SU-DHL-6 (cell line): ENCODE data around the gene SYNM.

Source experiments
- H2AFZ ChIP-seq: fragments of 200-600 bp; sonication (generic); 2 replicates; pipeline ENCODE4 v1.6.1; 2014; ENCODE audit warnings: low read depth, mild to moderate bottlenecking, moderate library complexity, mixed read lengths, antibody characterized with exemption, low read length; ENCODE audit not compliant: severe bottlenecking
- H3F3A ChIP-seq: fragments of 200-600 bp; shearing (Covaris generic); 2 replicates; pipeline ENCODE4 v1.6.0; 2016; ENCODE audit warnings: antibody characterized with exemption, mild to moderate bottlenecking; ENCODE audit not compliant: insufficient read depth
- H3K27ac ChIP-seq: fragments of 200-600 bp; sonication (generic); 2 replicates; pipeline ENCODE4 v1.5.1; 2016; ENCODE audit warnings: low read depth, mild to moderate bottlenecking, low read length, moderate library complexity, mixed read lengths
- H3K27me3 ChIP-seq: fragments of 200-600 bp; sonication (generic), shearing (Covaris generic); 2 replicates; pipeline ENCODE4 v1.6.0; 2014; ENCODE audit warnings: mild to moderate bottlenecking, low read length
- H3K36me3 ChIP-seq: fragments of 200-600 bp; sonication (generic); 2 replicates; pipeline ENCODE4 v1.6.1; 2014; ENCODE audit warnings: mild to moderate bottlenecking, low read length, mixed read lengths
- H3K4me2 ChIP-seq: fragments of 300-600, 200-600 bp; shearing (Covaris generic), sonication (generic); 2 replicates; pipeline ENCODE4 v1.6.0; 2014; ENCODE audit warnings: low read length, low read depth, mild to moderate bottlenecking; ENCODE audit not compliant: poor library complexity, severe bottlenecking
- H3K4me3 ChIP-seq: fragments of 200-600 bp; sonication (generic); 2 replicates; pipeline ENCODE4 v1.5.1; 2014; ENCODE audit warnings: antibody characterized with exemption, low read length, mild to moderate bottlenecking, mixed read lengths; ENCODE audit not compliant: insufficient read depth, poor library complexity, severe bottlenecking
- H3K79me2 ChIP-seq: fragments of 200-600 bp; sonication (generic); 2 replicates; pipeline ENCODE4 v1.6.1; 2014; ENCODE audit warnings: mild to moderate bottlenecking, low read length, moderate library complexity; ENCODE audit not compliant: insufficient read depth
- H3K9ac ChIP-seq: fragments of 200-600 bp; sonication (generic); 2 replicates; pipeline ENCODE4 v1.7.0; 2014; ENCODE audit warnings: mild to moderate bottlenecking, low read length
- H3K9me2 ChIP-seq: fragments of 200-600 bp; sonication (generic); replicated peaks from 2 replicates; pipeline ENCODE4 v1.6.1; 2014; ENCODE audit warnings: low read length; ENCODE audit not compliant: insufficient read depth
- H3K9me3 ChIP-seq: fragments of 200-600 bp; sonication (generic); 2 replicates; pipeline ENCODE4 v1.6.1; 2014; ENCODE audit warnings: low read length, mixed read lengths; ENCODE audit not compliant: insufficient read depth
- H4K20me1 ChIP-seq: fragments of 200-600 bp; sonication (generic); 2 replicates; pipeline ENCODE4 v1.6.1; 2014; ENCODE audit warnings: low read depth, mild to moderate bottlenecking, antibody characterized with exemption, low read length, moderate library complexity, mixed read lengths
- CTCF ChIP-seq: fragments of 200-600 bp; sonication (generic); IDR thresholded peaks from one replicate; pipeline ENCODE4 v1.5.1; 2017; ENCODE audit warnings: antibody characterized with exemption, mild to moderate bottlenecking, low read length, moderate library complexity; ENCODE audit not compliant: insufficient read depth, poor library complexity, severe bottlenecking
- EZH2phosphoT487 ChIP-seq: fragments of 200-600 bp; sonication (generic), shearing (Covaris generic); conservative IDR thresholded peaks from 2 replicates; pipeline ENCODE4 v1.6.1; 2018; ENCODE audit warnings: mild to moderate bottlenecking, antibody characterized with exemption, low read length, moderate library complexity, mixed read lengths

The SYNM gene

GRCh38 chr15:99126131-99126588 is 21.3 kb downstream of the SYNM start:
- Histone ChIP-seq H3K4me3 (no peak overlapping the region), H4K20me1 (no peaks in the 10 kb centered on the region), H3K79me2 (no peaks in the 10 kb centered on the region), H3K9ac (no peak overlapping the region), H3K9me2 (no peaks in the 10 kb centered on the region), H3K36me3 (no peaks in the 10 kb centered on the region), H2AFZ (no peak overlapping the region), H3K27me3 (no peaks in the 10 kb centered on the region), H3K9me3 (no peaks in the 10 kb centered on the region), H3K27ac (no peak overlapping the region), H3K4me2 (no peak overlapping the region), H3F3A (no peaks in the 10 kb centered on the region)
- TF ChIP-seq EZH2phosphoT487 (no peak), CTCF (no peak)

- Histone ChIP-seq H3K9me3 (no peaks in the 10 kb centered on the region), H3K36me3 (no peaks in the 10 kb centered on the region), H3K27ac (no peak overlapping the region), H3K79me2 (no peaks in the 10 kb centered on the region), H3F3A (no peaks in the 10 kb centered on the region), H2AFZ (no peak overlapping the region), H3K4me3 (no peak overlapping the region), H3K9ac (no peak overlapping the region), H4K20me1 (no peaks in the 10 kb centered on the region), H3K4me2 (no peak overlapping the region), H3K9me2 (no peaks in the 10 kb centered on the region), H3K27me3 (no peaks in the 10 kb centered on the region)
- no peak for TF ChIP-seq CTCF
- TF ChIP-seq EZH2phosphoT487: no peak
These were observed 22.1 kb downstream of the SYNM start for GRCh38 chr15:99126930-99127329.

GRCh38 chr15:99127773-99128172 is 22.9 kb downstream of the SYNM start:
- H3K9ac ChIP-seq: no peak overlapping the region
- no peak overlapping the region for H3K27ac ChIP-seq
- H3K27me3 ChIP-seq: no peaks in the 10 kb centered on the region
- TF ChIP-seq CTCF (no peak), EZH2phosphoT487 (no peak)
- no peak overlapping the region for H2AFZ ChIP-seq
- H4K20me1 ChIP-seq: no peaks in the 10 kb centered on the region
- H3K36me3 ChIP-seq: no peaks in the 10 kb centered on the region
- no peak overlapping the region for H3K4me2 ChIP-seq
- no peaks in the 10 kb centered on the region for H3F3A ChIP-seq
- H3K9me2 ChIP-seq: no peaks in the 10 kb centered on the region
- no peak overlapping the region for H3K4me3 ChIP-seq
- no peaks in the 10 kb centered on the region for H3K79me2 ChIP-seq
- H3K9me3 ChIP-seq: no peaks in the 10 kb centered on the region

GRCh38 chr15:99128411-99128810 is 23.5 kb downstream of the SYNM start:
- Histone ChIP-seq H3K4me2 (no peak overlapping the region), H3K9me2 (no peaks in the 10 kb centered on the region), H3K27ac (no peak overlapping the region), H3F3A (no peaks in the 10 kb centered on the region), H3K9me3 (no peaks in the 10 kb centered on the region), H4K20me1 (no peaks in the 10 kb centered on the region), H3K4me3 (no peak overlapping the region), H3K9ac (no peak overlapping the region), H3K79me2 (no peaks in the 10 kb centered on the region), H3K27me3 (no peaks in the 10 kb centered on the region), H3K36me3 (no peaks in the 10 kb centered on the region), H2AFZ (no peak overlapping the region)
- TF ChIP-seq EZH2phosphoT487 (no peak), CTCF (no peak)
